MM.1S (cell line): ENCODE measurements around the gene BTD.

Experiments used
- DNase-seq: peaks from one replicate; pipeline ENCODE4 v3.0.0-alpha.2; 2015
- H2AFZ ChIP-seq: fragments of 300-600 bp; sonication (generic); 2 replicates; pipeline ENCODE4 v1.6.0; 2016; ENCODE audit warnings: antibody characterized with exemption, low read length
- H3F3A ChIP-seq: fragments of 300-600 bp; sonication (generic); 2 replicates; pipeline ENCODE4 v1.6.1; 2016; ENCODE audit warnings: mild to moderate bottlenecking, antibody characterized with exemption, low read length, moderate library complexity, mixed read lengths; ENCODE audit not compliant: insufficient read depth
- H3K27ac ChIP-seq: fragments of 300-600 bp; sonication (generic); 2 replicates; pipeline ENCODE4 v1.5.1; 2016; ENCODE audit warnings: mild to moderate bottlenecking, low read length
- H3K27me3 ChIP-seq: fragments of 300-600 bp; sonication (generic); replicated peaks from 2 replicates; pipeline ENCODE4 v1.6.0; 2016; ENCODE audit warnings: low read length; ENCODE audit not compliant: insufficient read depth
- H3K36me3 ChIP-seq: fragments of 300-600 bp; sonication (generic); replicated peaks from 2 replicates; pipeline ENCODE4 v1.6.1; 2016; ENCODE audit warnings: mild to moderate bottlenecking, low read length, mixed read lengths; ENCODE audit not compliant: insufficient read depth
- H3K4me1 ChIP-seq: fragments of 300-600 bp; sonication (generic); 2 replicates; pipeline ENCODE4 v1.6.1; 2016; ENCODE audit warnings: low read length, mixed read lengths
- H3K4me2 ChIP-seq: fragments of 300-600 bp; sonication (generic); 2 replicates; pipeline ENCODE4 v1.6.0; 2016; ENCODE audit warnings: low read depth, low read length
- H3K4me3 ChIP-seq: fragments of 300-600 bp; sonication (generic); 2 replicates; pipeline ENCODE4 v1.5.1; 2016; ENCODE audit warnings: low read length, mixed read lengths
- H3K79me2 ChIP-seq: fragments of 300-600 bp; sonication (generic); 2 replicates; pipeline ENCODE4 v1.6.1; 2016; ENCODE audit warnings: mixed run types, low read length, mixed read lengths
- H3K9ac ChIP-seq: fragments of 300-600 bp; sonication (generic); 2 replicates; pipeline ENCODE4 v1.6.1; 2016; ENCODE audit warnings: low read length, mixed read lengths
- H3K9me2 ChIP-seq: fragments of 300-600 bp; sonication (generic); replicated peaks from 2 replicates; pipeline ENCODE4 v1.6.1; 2016; ENCODE audit warnings: mild to moderate bottlenecking, low read length, mixed read lengths; ENCODE audit not compliant: insufficient read depth
- H3K9me3 ChIP-seq: fragments of 300-600 bp; sonication (generic); replicated peaks from 2 replicates; pipeline ENCODE4 v1.6.1; 2016; ENCODE audit warnings: mild to moderate bottlenecking, low read length, mixed read lengths; ENCODE audit not compliant: insufficient read depth
- H4K20me1 ChIP-seq: fragments of 300-600 bp; sonication (generic); 2 replicates; pipeline ENCODE4 v1.6.1; 2016; ENCODE audit warnings: mild to moderate bottlenecking, low read length, moderate library complexity, mixed read lengths; ENCODE audit not compliant: insufficient read depth
- EZH2 ChIP-seq: fragments of 300-600 bp; sonication (generic); optimal IDR thresholded peaks from 2 replicates; pipeline ENCODE3; 2017; ENCODE audit warnings: low read depth, mild to moderate bottlenecking, antibody characterized with exemption, low read length, mixed read lengths
- EZH2phosphoT487 ChIP-seq: fragments of 300-600 bp; sonication (generic); IDR thresholded peaks from 2 replicates; pipeline ENCODE4 v1.6.1; 2018; ENCODE audit warnings: antibody characterized with exemption, low read length
- TF ChIP-seq, protein P1 (sequence below): fragments of 300-600 bp; sonication (generic); IDR thresholded peaks from 2 replicates; pipeline ENCODE4 v1.5.1; 2016; ENCODE audit warnings: antibody characterized with exemption, low read length, mixed read lengths

The BTD gene

DNA sequence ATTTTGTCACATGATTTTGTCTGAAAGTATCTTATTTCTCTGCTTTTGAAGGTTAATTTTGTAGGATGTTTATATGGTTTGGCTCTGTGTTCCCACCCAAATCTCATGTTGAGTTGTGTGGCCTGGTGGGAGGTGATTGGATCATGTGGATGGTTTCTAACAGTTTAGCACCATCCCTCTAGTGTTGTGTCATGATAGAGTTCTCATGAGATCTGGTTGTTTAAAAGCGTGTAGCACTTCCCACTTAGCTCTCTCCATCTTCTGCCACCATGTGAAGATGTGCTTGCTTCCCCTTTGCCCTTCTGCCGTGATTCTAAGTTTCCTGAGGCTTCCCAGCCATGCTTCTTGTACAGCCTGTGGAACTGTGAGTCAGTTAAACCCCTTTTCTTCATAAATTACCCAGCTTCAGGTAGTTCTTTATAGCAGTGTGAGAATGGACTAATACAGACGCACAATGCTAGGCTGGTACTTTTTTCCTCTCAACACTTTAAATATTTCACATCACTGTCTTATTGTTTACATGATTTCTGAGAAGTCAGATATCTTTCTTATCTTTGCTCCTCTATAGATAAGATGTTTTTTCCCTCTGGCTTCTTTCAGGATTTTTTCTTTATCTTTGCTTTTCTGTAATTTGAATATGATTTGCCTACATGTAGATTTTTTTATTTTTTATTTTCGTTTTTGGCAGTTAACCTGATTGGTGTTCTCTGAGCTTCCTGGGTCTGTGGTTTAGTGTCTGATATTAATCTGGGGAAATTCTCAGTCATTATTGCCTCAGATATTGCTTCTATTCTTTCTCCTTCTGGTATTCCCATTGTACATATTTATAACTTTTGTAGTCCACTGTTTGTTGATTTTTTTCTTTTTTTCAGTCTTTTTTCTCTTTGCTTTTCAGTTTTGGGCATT is 22.2 kb downstream of the BTD start:
- TF ChIP-seq EZH2phosphoT487 (no peak), EZH2 (no peak)
- TF ChIP-seq, protein P1, sequence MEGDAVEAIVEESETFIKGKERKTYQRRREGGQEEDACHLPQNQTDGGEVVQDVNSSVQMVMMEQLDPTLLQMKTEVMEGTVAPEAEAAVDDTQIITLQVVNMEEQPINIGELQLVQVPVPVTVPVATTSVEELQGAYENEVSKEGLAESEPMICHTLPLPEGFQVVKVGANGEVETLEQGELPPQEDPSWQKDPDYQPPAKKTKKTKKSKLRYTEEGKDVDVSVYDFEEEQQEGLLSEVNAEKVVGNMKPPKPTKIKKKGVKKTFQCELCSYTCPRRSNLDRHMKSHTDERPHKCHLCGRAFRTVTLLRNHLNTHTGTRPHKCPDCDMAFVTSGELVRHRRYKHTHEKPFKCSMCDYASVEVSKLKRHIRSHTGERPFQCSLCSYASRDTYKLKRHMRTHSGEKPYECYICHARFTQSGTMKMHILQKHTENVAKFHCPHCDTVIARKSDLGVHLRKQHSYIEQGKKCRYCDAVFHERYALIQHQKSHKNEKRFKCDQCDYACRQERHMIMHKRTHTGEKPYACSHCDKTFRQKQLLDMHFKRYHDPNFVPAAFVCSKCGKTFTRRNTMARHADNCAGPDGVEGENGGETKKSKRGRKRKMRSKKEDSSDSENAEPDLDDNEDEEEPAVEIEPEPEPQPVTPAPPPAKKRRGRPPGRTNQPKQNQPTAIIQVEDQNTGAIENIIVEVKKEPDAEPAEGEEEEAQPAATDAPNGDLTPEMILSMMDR, result no peak
- no peaks in the 10 kb centered on the region for H4K20me1 ChIP-seq
- H3K27me3 ChIP-seq, result no peaks in the 10 kb centered on the region
- H3K4me1 ChIP-seq, result no peaks in the 10 kb centered on the region
- H3K36me3 ChIP-seq, result no peaks in the 10 kb centered on the region
- no peaks in the 10 kb centered on the region for H3F3A ChIP-seq
- H3K9ac ChIP-seq, result no peak overlapping the region
- no peaks in the 10 kb centered on the region; the same call in 1 of the 2 replicates for H3K9me2 ChIP-seq
- H3K79me2 ChIP-seq, result no peaks in the 10 kb centered on the region
- no peak for DNase-seq
- no peak overlapping the region for H3K27ac ChIP-seq
- H3K4me2 ChIP-seq, result no peak overlapping the region
- no peak overlapping the region for H3K4me3 ChIP-seq
- H2AFZ ChIP-seq, result no peak overlapping the region
- H3K9me3 ChIP-seq, result no peaks in the 10 kb centered on the region

DNA sequence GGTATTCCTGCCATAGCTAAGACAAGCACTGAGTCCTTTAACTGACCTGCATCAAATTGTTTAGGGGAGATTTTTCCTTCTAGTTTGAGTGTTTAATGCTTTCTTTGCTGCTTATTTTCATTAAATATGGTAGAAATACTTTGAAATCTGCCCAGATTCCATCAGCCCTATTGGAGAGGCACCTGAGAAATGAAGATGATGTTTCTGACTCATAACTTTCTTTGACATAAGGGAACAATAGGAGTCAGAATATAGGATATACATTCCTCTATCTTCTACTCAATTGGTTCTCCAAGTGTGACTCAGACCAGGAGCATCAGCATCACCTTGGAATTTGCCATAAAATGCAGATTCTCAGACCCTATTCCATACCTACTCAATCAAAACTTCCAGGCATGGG is 27.4 kb downstream of the BTD start:
- no peaks in the 10 kb centered on the region for H4K20me1 ChIP-seq
- no peak overlapping the region for H3K4me3 ChIP-seq
- H3K9me3 ChIP-seq, result no peaks in the 10 kb centered on the region
- H3K9me2 ChIP-seq, result no peaks in the 10 kb centered on the region
- H3K4me1 ChIP-seq, result peaks cover 8% of the 10 kb centered on the region; the same call in 1 of the 2 replicates
- no peaks in the 10 kb centered on the region for H3K79me2 ChIP-seq
- no peak for TF ChIP-seq EZH2
- TF ChIP-seq, protein P1, result no peak
- no peak for TF ChIP-seq EZH2phosphoT487
- no peaks in the 10 kb centered on the region for H3F3A ChIP-seq
- no peak overlapping the region for H2AFZ ChIP-seq
- H3K27ac ChIP-seq, result no peak overlapping the region
- no peaks in the 10 kb centered on the region for H3K36me3 ChIP-seq
- no peaks in the 10 kb centered on the region for H3K27me3 ChIP-seq
- no peak for DNase-seq
- no peak overlapping the region for H3K4me2 ChIP-seq
- H3K9ac ChIP-seq, result no peak overlapping the region

DNA sequence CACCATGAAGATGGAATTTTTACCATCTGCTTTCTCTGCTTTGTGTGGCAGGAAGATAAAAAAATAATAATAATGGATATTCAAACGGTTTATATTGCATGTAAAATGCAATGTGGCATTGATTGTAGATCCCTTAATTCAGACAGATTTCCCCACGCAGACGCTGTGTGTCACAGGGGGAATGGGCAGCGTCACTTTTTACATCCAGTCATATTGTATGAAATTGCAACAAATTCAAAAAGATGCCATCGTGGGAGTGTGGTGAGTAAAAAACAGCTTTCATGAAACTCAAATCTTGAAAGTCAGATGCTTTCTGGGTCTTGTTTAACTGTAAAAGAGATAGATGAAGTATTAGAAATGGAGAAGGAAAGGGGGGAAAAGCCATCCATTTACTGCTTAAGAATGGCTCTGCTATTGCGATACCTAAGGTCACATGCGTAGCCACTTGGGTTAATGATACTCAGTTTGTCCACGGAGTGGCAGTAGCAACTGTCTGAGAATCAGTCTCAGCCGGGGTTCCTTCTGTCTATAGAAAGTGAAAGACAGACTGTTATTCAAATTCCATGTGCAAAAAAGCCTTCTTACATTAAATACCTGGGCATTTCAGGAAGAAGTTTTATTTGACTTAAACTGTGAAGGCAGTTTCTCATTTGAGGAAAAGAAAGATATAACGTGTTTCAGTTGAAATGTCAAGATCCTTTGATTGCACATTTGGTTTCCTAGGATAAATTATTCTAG is 28.5 kb downstream of the BTD start:
- Histone ChIP-seq H3K9ac (no peak overlapping the region), H3F3A (no peaks in the 10 kb centered on the region), H3K79me2 (no peaks in the 10 kb centered on the region), H4K20me1 (no peaks in the 10 kb centered on the region), H3K4me3 (peak overlapping the region; percentile 7; the same call in 1 of the 2 replicates), H3K27me3 (no peaks in the 10 kb centered on the region), H3K27ac (no peak overlapping the region), H3K4me2 (peak overlapping the region; percentile 57), H3K9me2 (no peaks in the 10 kb centered on the region), H3K4me1 (peaks cover 8% of the 10 kb centered on the region; the same call in 1 of the 2 replicates), H2AFZ (0 out of 2 replicates have a peak overlapping the region, but pooled peaks have one; percentile 10), H3K9me3 (no peaks in the 10 kb centered on the region), H3K36me3 (no peaks in the 10 kb centered on the region)
- DNase-seq, result peak; percentile 90
- TF ChIP-seq EZH2phosphoT487 (no peak), EZH2 (no peak)
- TF ChIP-seq, protein P1, result peak; percentile 83
